HepG2 (cell line): ENCODE measurements around the gene CIAO2B. TPM values are rescaled to one million over a fixed set of nuclear protein-coding genes. Genes with fewer than 3 reads are reported as not detected.

ENCODE experiments used
- ATAC-seq: fragments of 200-7000 bp; cut with Tn5 transposase; 3 replicates; pipeline ENCODE4 v1.9.1; 2020; ENCODE audit warnings: mild to moderate bottlenecking, moderate library complexity
- BruUV-seq: library from RNA; stranded (reverse); fragments of 400-500 nt; replicated peaks from 2 replicates; lab custom pipeline; 2021; lab: Mats Ljungman, UMichigan
- CTCF ChIA-PET: fragments of 300-600 bp; formaldehyde crosslinking; extraction: SDS; loops from one replicate; lab custom pipeline; 2021; ENCODE audit warnings: low total read pairs, inconsistent platforms, low intra/inter-chr PET ratio; lab: Yijun Ruan, JAX
- POLR2A ChIA-PET: fragments of 350-600 bp; sonication (Branson Sonifier 250); formaldehyde crosslinking; loops from one replicate; lab custom pipeline; 2020; ENCODE audit warnings: antibody characterized with exemption, inconsistent platforms; lab: Yijun Ruan, JAX
- DNase-seq: peaks from one replicate; pipeline ENCODE4 v3.0.0-alpha.2; 2015; ENCODE audit warnings: low spot score
- FAIRE-seq: peaks from 3 replicates; lab custom pipeline; 2011; peaks lifted over from hg19 to GRCh38; lab: Jason Lieb, UNC
- H2AFZ ChIP-seq: one replicate; pipeline ENCODE4 v1.6.1; 2011; ENCODE audit warnings: low read length, inconsistent platforms
- H3K27ac ChIP-seq: fragments of 300-600 bp; 3 replicates; pipeline ENCODE4 v1.8.0; 2011; ENCODE audit warnings: mixed run types, mild to moderate bottlenecking, mixed read lengths, low read length, inconsistent platforms; ENCODE audit not compliant: insufficient read depth; ENCODE audit errors: extremely low read length
- H3K27me3 ChIP-seq, 2 experiments: fragments of 200-600 bp in 1 of 2; 2 replicates in 1 of 2; 3 replicates in 1 of 2; pipeline versions ENCODE4 v1.6.0 to v1.8.0; 2011; ENCODE audit warnings: low read length in 2 of 2, mild to moderate bottlenecking in 2 of 2, moderate library complexity in 2 of 2, inconsistent platforms in 1 of 2; ENCODE audit not compliant: insufficient read depth in 2 of 2, control insufficient read depth in 1 of 2
- H3K36me3 ChIP-seq, 2 experiments: fragments of 200-600 bp in 1 of 2; replicated peaks in 1 of 2; 2 replicates in 1 of 2; 3 replicates in 1 of 2; pipeline versions ENCODE4 v1.5.1 to v1.8.0; 2011; ENCODE audit warnings: low read length in 2 of 2, inconsistent platforms in 1 of 2; ENCODE audit not compliant: insufficient read depth in 2 of 2, control insufficient read depth in 1 of 2
- H3K4me1 ChIP-seq: 2 replicates; pipeline ENCODE4 v1.5.1; 2012; ENCODE audit warnings: low read length, inconsistent platforms; ENCODE audit not compliant: insufficient read depth
- H3K4me2 ChIP-seq: 2 replicates; pipeline ENCODE4 v1.6.0; 2011; ENCODE audit warnings: low read depth, low read length, inconsistent platforms
- H3K4me3 ChIP-seq, 3 experiments: fragments of 200-600 bp in 1 of 3; sonication (generic), shearing (Covaris generic) in 1 of 3; replicated peaks in 1 of 3; 2 replicates each; pipeline ENCODE4 v1.5.1; 2011 to 2016; ENCODE audit warnings: low read length in 3 of 3, inconsistent platforms in 2 of 3, low read depth in 2 of 3, mild to moderate bottlenecking in 2 of 3, control low read depth in 1 of 3, mixed read lengths in 1 of 3; ENCODE audit not compliant: insufficient read depth in 1 of 3
- H3K79me2 ChIP-seq: one replicate; pipeline ENCODE4 v1.6.1; 2011; ENCODE audit warnings: low read length, inconsistent platforms; ENCODE audit not compliant: insufficient read depth
- H3K9ac ChIP-seq: 2 replicates; pipeline ENCODE4 v1.6.0; 2011; ENCODE audit warnings: mild to moderate bottlenecking, low read depth, low read length, inconsistent platforms; ENCODE audit not compliant: insufficient read depth
- H3K9me3 ChIP-seq: 2 replicates; pipeline ENCODE4 v1.5.1; 2012; ENCODE audit warnings: mild to moderate bottlenecking, low read length
- H4K20me1 ChIP-seq: 2 replicates; pipeline ENCODE4 v1.6.0; 2011; ENCODE audit warnings: inconsistent platforms, mild to moderate bottlenecking, low read length, moderate library complexity; ENCODE audit not compliant: insufficient read depth
- ETV5 ChIP-seq: IDR thresholded peaks from 2 replicates; pipeline ENCODE4 v1.6.1; 2018; ENCODE audit warnings: missing biosample characterization, missing genetic modification reagents, inconsistent platforms, borderline replicate concordance
- GLI4 ChIP-seq: sonication (generic); formaldehyde crosslinking; IDR thresholded peaks from 2 replicates; pipeline ENCODE4 v1.5.1; 2020; ENCODE audit warnings: missing genetic modification reagents, mild to moderate bottlenecking, moderate library complexity, borderline replicate concordance
- KLF16 ChIP-seq, 2 experiments: sonication (generic) in 1 of 2; formaldehyde crosslinking in 1 of 2; IDR thresholded peaks; 2 replicates each; pipeline versions ENCODE4 v1.6.1 to v1.8.0; 2016 to 2023; ENCODE audit warnings: missing genetic modification reagents in 2 of 2, missing compliant biosample characterization in 1 of 2
- MIXL1 ChIP-seq: IDR thresholded peaks from 2 replicates; pipeline ENCODE4 v1.6.1; 2016
- MXD4 ChIP-seq: IDR thresholded peaks from 2 replicates; pipeline ENCODE4 v1.6.1; 2016; ENCODE audit warnings: mild to moderate bottlenecking, missing biosample characterization, missing genetic modification reagents
- MXI1 ChIP-seq: IDR thresholded peaks from 3 replicates; pipeline ENCODE4 v1.6.1; 2012; ENCODE audit warnings: low read depth, low read length, inconsistent platforms, borderline replicate concordance
- MYC ChIP-seq: sonication (generic); formaldehyde crosslinking; IDR thresholded peaks from 2 replicates; pipeline ENCODE4 v1.9.0; 2021; ENCODE audit warnings: missing genetic modification reagents, borderline replicate concordance
- NONO ChIP-seq, 2 experiments: fragments of 450-650 bp in 1 of 2; sonication (generic) in 1 of 2; formaldehyde crosslinking in 1 of 2; IDR thresholded peaks in 1 of 2; conservative IDR thresholded peaks in 1 of 2; 2 replicates each; pipeline versions ENCODE4 v1.6.1 to v1.8.0; 2017 to 2022; ENCODE audit warnings: mild to moderate bottlenecking in 1 of 2, missing genetic modification reagents in 1 of 2, moderate library complexity in 1 of 2
- SSRP1 ChIP-seq: IDR thresholded peaks from 2 replicates; pipeline ENCODE4 v1.6.1; 2016; ENCODE audit warnings: control low read depth
- TBL1XR1 ChIP-seq: fragments of 150-350 bp; IDR thresholded peaks from 2 replicates; pipeline ENCODE4 v1.6.1; 2014; ENCODE audit warnings: borderline replicate concordance, low read length; ENCODE audit not compliant: partially characterized antibody
- XBP1 ChIP-seq: sonication (generic); formaldehyde crosslinking; IDR thresholded peaks from 2 replicates; pipeline ENCODE4 v1.5.0; 2020; ENCODE audit warnings: missing genetic modification reagents
- XRCC5 ChIP-seq: fragments of 200-400 bp; formaldehyde crosslinking; optimal IDR thresholded peaks from 2 replicates; pipeline ENCODE3; 2017; ENCODE audit warnings: mild to moderate bottlenecking, low read length
- ZNF619 ChIP-seq: sonication (generic); formaldehyde crosslinking; IDR thresholded peaks from 2 replicates; pipeline ENCODE4 v1.4.0; 2020; ENCODE audit warnings: mild to moderate bottlenecking, missing genetic modification reagents
- ZNF7 ChIP-seq: IDR thresholded peaks from 2 replicates; pipeline ENCODE4 v1.6.1; 2016; ENCODE audit warnings: missing biosample characterization, missing genetic modification reagents
- ZNF724P ChIP-seq: sonication (generic); formaldehyde crosslinking; IDR thresholded peaks from 2 replicates; pipeline ENCODE4 v1.8.0; 2022; ENCODE audit warnings: missing genetic modification reagents, borderline replicate concordance
- ZNF766 ChIP-seq: sonication (generic); formaldehyde crosslinking; IDR thresholded peaks from 2 replicates; pipeline ENCODE4 v1.5.0; 2020; ENCODE audit warnings: missing genetic modification reagents, borderline replicate concordance
- ZNF775 ChIP-seq: sonication (generic); formaldehyde crosslinking; IDR thresholded peaks from 2 replicates; pipeline ENCODE4 v1.4.0; 2020; ENCODE audit warnings: missing genetic modification reagents, mild to moderate bottlenecking, moderate library complexity, borderline replicate concordance
- ZNF816 ChIP-seq: sonication (generic); formaldehyde crosslinking; IDR thresholded peaks from 2 replicates; pipeline ENCODE4 v1.8.0; 2022; ENCODE audit warnings: missing genetic modification reagents, mild to moderate bottlenecking, borderline replicate concordance
- WGBS: methylation state at CpG from one replicate; pipeline ENCODE4 v1.1.6; 2017; ENCODE audit warnings: low lambda C conversion rate; 5-methylcytosine and 5-hydroxymethylcytosine counted together
- in situ Hi-C: cut with HindIII; loops from 2 replicates; pipeline ENCODE4 v1.10.0; 2017; ENCODE audit warnings: low pct_unique_long_range_greater_than_20kb; ENCODE audit not compliant: extremely low pct_ligation_motif_present
- intact Hi-C: fragments of 100-400 bp; cut with micrococcal nuclease; formaldehyde crosslinking; loops from one replicate; pipeline ENCODE4 v1.10.0; 2022; ENCODE audit not compliant: unreplicated experiment
- polyA plus RNA-seq, 8 experiments: library from polyadenylated mRNA; depleted of rRNA in 3 of 8; stranded (reverse) in 7 of 8; unstranded in 1 of 8; fragments of >200 nt; fragmentation: Illumina TruSeq in 4 of 8; extraction: Trizol in 4 of 8; gene quantifications; 2 replicates each; pipeline versions ENCODE4 v1.2.1 to v1.2.3, GENCODE V29; 2011 to 2016; ENCODE audit warnings: low read depth in 4 of 8, missing spikeins in 1 of 8, mixed read lengths in 1 of 8; ENCODE audit not compliant: insufficient read depth in 1 of 8
- total RNA-seq, 5 experiments: library from RNA; depleted of rRNA; stranded (reverse); fragments of >200 nt; fragmentation: Illumina TruSeq; extraction: Trizol; gene quantifications; 2 replicates each; pipeline ENCODE4 v1.2.3, GENCODE V29; 2016; ENCODE audit warnings: low read depth in 1 of 5
- TF ChIP-seq, protein P1 (sequence below): sonication (generic); formaldehyde crosslinking; IDR thresholded peaks from 2 replicates; pipeline ENCODE4 v1.4.0; 2020; ENCODE audit warnings: missing genetic modification reagents
- TF ChIP-seq, protein P2 (sequence below): IDR thresholded peaks from 2 replicates; pipeline ENCODE4 v1.6.1; 2016
- TF ChIP-seq, protein P3 (sequence below): sonication (generic); formaldehyde crosslinking; IDR thresholded peaks from 2 replicates; pipeline ENCODE4 v1.8.0; 2022; ENCODE audit warnings: mild to moderate bottlenecking, missing genetic modification reagents, moderate library complexity

Gene CIAO2B
- total and polyA plus RNA-seq, 2 of the 13 experiments (the other 11 are each of a cell fraction or from before 2014, with no cell fraction given) = 157 to 293 TPM

DNA sequence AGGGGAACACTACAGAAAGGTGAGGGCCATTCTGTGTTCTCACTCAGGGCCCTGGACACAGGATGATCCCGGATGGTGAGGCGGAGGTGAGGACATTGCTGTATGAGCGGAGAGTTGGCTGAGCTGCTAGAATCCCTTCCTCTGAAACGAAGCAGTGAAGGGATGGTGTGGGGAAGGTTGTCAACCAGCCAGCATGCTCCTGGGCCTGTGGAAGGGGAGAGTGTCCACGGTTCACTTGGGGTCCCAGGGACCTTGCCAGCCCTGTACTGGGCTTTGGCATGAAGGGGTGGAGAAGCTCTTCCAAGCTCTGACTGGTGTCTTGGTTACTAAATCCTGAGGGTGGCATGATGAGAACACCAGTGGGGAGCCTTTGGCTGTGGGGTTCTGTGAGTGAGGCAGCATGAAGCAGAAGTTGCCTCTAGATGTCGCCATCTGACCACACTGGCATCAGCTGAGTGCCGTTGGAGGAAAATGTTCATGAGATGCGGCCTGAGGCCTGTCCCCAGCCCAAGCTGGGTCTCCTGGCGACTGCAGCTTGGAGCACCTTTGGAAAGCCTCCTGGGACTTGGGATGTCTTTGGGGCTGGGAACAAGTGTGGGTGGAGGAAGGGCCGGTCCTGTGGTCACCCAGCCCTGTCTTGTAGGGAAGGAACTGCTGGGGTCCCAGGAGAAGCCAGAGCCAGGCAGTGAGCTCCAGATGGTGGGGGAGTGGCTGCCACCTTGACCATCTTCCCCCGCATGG lies 39.1 kb downstream of the CIAO2B start (continued):
- TF ChIP-seq, protein P1, sequence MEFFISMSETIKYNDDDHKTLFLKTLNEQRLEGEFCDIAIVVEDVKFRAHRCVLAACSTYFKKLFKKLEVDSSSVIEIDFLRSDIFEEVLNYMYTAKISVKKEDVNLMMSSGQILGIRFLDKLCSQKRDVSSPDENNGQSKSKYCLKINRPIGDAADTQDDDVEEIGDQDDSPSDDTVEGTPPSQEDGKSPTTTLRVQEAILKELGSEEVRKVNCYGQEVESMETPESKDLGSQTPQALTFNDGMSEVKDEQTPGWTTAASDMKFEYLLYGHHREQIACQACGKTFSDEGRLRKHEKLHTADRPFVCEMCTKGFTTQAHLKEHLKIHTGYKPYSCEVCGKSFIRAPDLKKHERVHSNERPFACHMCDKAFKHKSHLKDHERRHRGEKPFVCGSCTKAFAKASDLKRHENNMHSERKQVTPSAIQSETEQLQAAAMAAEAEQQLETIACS (CRISPR knock-in tag) = no peak
- TF ChIP-seq XRCC5 (peak; percentile 28), MIXL1 (CRISPR knock-in tag) (peak; percentile 60; the same call in 1 of the 2 replicates), MYC (CRISPR knock-in tag) (no peak), XBP1 (CRISPR knock-in tag) (no peak), KLF16 (CRISPR knock-in tag; IDR thresholded peaks at IDR 0.05) (peak in 1 of 2 experiments; percentile 52; a peak in 1 of 4 replicates), ZNF766 (CRISPR knock-in tag) (no peak), SSRP1 (CRISPR knock-in tag) (peak; percentile 82)

DNA sequence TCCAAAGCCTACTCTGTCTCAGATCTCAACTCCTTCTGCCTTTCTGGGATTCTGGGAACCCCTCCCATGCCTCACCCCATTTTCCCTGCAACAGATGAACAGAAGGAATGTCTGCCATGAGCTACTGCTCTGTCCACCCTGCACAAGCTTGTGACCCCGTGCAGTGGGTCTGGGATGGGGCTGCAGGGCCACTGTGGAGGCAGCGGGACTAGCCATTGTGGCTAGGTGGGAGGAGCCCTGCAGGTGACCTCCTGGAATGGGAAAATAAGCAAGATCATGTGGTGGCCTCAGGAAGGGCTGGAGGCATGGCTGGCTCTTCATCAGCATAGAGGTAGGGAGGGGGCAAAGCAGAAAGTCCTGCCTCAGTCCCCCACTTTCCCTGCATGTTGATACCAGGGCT lies 40.1 kb downstream of the CIAO2B start:
- Histone ChIP-seq H3K36me3 (no peaks in the 10 kb centered on the region; a peak in 1 of 5 replicates), H3K27me3 (peaks cover 0 to 2% of the 10 kb centered on the region in 2 experiments; a peak in 1 of 5 replicates), H3K4me1 (peaks cover 53% of the 10 kb centered on the region), H3K9me3 (no peaks in the 10 kb centered on the region), H3K79me2 (no peaks in the 10 kb centered on the region), H3K27ac (no peak overlapping the region), H3K4me3 (no peak overlapping the region), H4K20me1 (no peaks in the 10 kb centered on the region), H3K9ac (no peak overlapping the region), H2AFZ (no peak overlapping the region), H3K4me2 (no peak overlapping the region)
- DNase-seq (no peak), FAIRE-seq (no peak), ATAC-seq (no peak; the same call in 2 of the 3 replicates)
- in situ Hi-C loops = no loop called here
- ChIA-PET POLR2A (interaction anchor here (1.6 to 2.2 kb wide), 2 partner anchors 11 to 14 kb away, joined by 5 to 13 read pairs; partner anchors contain the start of gene PDP2), CTCF (interaction anchor here (3.3 kb wide), 1 partner anchor 34 kb away, joined by 28 read pairs; no protein-coding TSS in a partner anchor)
- no TSS peak for BruUV-seq
- 35% methylated on average over 2 of the region's 2 CpGs for WGBS
- intact Hi-C loops = loop anchor here (2.0 to 10.0 kb wide), 2 partner anchors 61 to 261 kb away; partner anchors contain the start of genes B3GNT9, FBXL8 and TRADD
- no peak for TF ChIP-seq ZNF7
- TF ChIP-seq ZNF816 (CRISPR knock-in tag) = no peak
- no peak for TF ChIP-seq MXI1
- TF ChIP-seq, protein P2, sequence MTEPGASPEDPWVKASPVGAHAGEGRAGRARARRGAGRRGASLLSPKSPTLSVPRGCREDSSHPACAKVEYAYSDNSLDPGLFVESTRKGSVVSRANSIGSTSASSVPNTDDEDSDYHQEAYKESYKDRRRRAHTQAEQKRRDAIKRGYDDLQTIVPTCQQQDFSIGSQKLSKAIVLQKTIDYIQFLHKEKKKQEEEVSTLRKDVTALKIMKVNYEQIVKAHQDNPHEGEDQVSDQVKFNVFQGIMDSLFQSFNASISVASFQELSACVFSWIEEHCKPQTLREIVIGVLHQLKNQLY (CRISPR knock-in tag) = no peak
- TF ChIP-seq, protein P3, sequence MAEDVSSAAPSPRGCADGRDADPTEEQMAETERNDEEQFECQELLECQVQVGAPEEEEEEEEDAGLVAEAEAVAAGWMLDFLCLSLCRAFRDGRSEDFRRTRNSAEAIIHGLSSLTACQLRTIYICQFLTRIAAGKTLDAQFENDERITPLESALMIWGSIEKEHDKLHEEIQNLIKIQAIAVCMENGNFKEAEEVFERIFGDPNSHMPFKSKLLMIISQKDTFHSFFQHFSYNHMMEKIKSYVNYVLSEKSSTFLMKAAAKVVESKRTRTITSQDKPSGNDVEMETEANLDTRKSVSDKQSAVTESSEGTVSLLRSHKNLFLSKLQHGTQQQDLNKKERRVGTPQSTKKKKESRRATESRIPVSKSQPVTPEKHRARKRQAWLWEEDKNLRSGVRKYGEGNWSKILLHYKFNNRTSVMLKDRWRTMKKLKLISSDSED (CRISPR knock-in tag) = no peak
- no peak for TF ChIP-seq ZNF775 (CRISPR knock-in tag)
- TF ChIP-seq MXD4 (CRISPR knock-in tag) = no peak
- no peak for TF ChIP-seq NONO (IDR thresholded peaks at IDR 0.05)
- no peak for TF ChIP-seq NONO (CRISPR knock-in tag; conservative IDR thresholded peaks at IDR 0.05)
- no peak for TF ChIP-seq GLI4 (CRISPR knock-in tag)
- no peak for TF ChIP-seq ETV5 (CRISPR knock-in tag)
- no peak for TF ChIP-seq TBL1XR1
- TF ChIP-seq ZNF724P = no peak
- TF ChIP-seq ZNF619 (CRISPR knock-in tag) = no peak
